ENCODE measurements around the gene GPR176.

DNA sequence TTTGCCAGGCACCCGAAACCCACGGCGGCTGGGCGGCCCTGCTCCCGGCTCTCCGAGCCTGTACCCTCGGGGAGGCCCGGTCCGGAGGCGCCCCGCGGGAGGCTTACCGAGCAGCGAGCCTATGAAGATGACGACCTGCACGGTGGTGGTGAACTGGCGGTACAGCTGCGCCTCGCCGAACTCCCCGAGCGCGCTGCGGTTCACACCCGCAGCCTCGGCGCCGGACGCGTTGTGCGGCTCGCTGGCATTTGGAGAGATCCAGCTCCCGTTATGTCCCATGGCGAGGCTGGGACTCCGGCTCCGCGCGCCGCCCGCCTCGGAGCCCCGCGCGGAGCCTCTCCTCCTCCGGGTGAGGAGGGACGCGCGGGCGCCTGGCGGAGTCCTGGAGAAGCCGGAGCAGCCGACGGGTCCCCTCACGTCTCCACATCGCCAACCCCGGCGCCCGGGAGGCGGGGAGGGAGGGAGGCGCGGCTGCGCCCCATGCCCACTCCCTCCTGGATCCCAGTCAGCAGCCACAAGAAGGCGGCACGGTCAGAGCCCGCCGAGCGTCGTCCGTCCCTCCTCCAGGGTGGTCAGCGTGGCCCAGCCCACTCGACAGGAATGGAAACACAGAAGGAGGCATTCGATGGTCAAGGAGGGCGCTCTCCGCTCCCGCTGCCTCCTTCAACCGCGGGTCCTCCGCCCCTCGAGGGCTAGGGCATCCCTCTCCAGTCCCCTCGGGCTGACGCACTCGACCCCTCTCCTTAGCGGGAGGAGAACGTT, at the start of gene GPR176:
- TF ChIP-seq CTCF (IDR thresholded peaks at IDR 0.05) (no peak), POLR2A (IDR thresholded peaks at IDR 0.05) (no peak)

All from thyroid gland (tissue), 4 donors.